ENCODE data around the gene PBX4. TPM values are rescaled to one million over a fixed set of nuclear protein-coding genes. Genes with fewer than 3 reads are reported as not detected.
A peak's percentile ranks its signal among the peaks of the same experiment; 100 is the strongest.

Gene PBX4
- total and polyA plus RNA-seq, 2 of the 8 experiments (the other 6 are each of a cell fraction or from before 2014, with no cell fraction given), result 3.4 to 3.8 TPM

DNA sequence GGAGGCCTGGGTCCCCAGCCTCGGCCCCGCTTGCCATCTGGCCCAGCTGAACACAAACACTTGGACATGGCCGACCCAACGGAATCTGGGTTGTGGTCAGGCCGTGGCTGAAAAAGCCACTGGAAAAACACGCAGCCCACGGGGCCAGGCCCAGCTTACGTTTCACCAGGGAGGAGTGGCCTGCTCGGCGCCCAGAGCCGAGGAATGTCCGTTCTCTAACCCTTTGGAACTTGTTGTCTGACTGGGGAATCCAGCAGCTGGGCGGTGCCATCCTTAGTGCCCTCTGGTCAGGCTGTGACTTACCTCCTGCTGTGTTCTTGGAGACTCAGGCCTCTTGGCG lies 66.7 kb downstream of the PBX4 start:
- Histone ChIP-seq H2AFZ (ENCODE audit: low read length) (no peak overlapping the region), H3K79me1 (ENCODE audit: low read depth, low read length) (0 out of 2 replicates have a peak, but pooled peaks cover 2% of the 10 kb centered on the region), H3K23ac (ENCODE audit: insufficient read length) (no peak overlapping the region), H3K27ac (ENCODE audit: low read depth, low read length) (no peak overlapping the region), H3K9me3 (ENCODE audit: insufficient read depth in 2 of 2, low read depth in 1 of 2, low read length in 1 of 2) (no peaks in the 10 kb centered on the region), H3K9ac (replicated peaks in 1 of 4; ENCODE audit: extremely low read depth in 1 of 4, low read depth in 3 of 4, low read length in 3 of 4) (no peak overlapping the region), H4K8ac (ENCODE audit: extremely low read depth, insufficient read depth, low read length) (peak overlapping the region; percentile 43), H3K4me1 (replicated peaks in 1 of 4; ENCODE audit: control insufficient read depth in 3 of 4, insufficient read depth in 4 of 4, low read length in 3 of 4) (no peaks in the 10 kb centered on the region; a peak in 3 of 7 replicates), H3K56ac (replicated peaks; ENCODE audit: insufficient read length, low read depth, low read length) (no peak overlapping the region), H2BK20ac (ENCODE audit: low read length) (no peak overlapping the region), H2BK120ac (replicated peaks; ENCODE audit: low read depth, low read length) (no peak overlapping the region), H3K18ac (ENCODE audit: extremely low read depth, low read length) (no peak overlapping the region), H2BK12ac (ENCODE audit: low read depth, low read length) (no peak overlapping the region), H3K27me3 (replicated peaks in 1 of 4; ENCODE audit: control insufficient read depth in 3 of 4, extremely low read depth in 1 of 4, insufficient read depth in 3 of 4, low read length in 3 of 4) (no peaks in the 10 kb centered on the region; a peak in 1 of 7 replicates), H4K5ac (ENCODE audit: insufficient read length, low read depth, low read length) (no peak overlapping the region), H3K23me2 (ENCODE audit: low read depth, low read length) (no peaks in the 10 kb centered on the region), H2BK5ac (ENCODE audit: low read depth, low read length) (no peak overlapping the region), H4K20me1 (replicated peaks in 1 of 2; ENCODE audit: control insufficient read depth in 1 of 2, insufficient read depth in 2 of 2, low read length in 2 of 2) (no peaks in the 10 kb centered on the region), H3K36me3 (ENCODE audit: control insufficient read depth in 2 of 4, insufficient read depth in 4 of 4, low read length in 3 of 4) (no peaks in the 10 kb centered on the region), H3K4ac (replicated peaks; ENCODE audit: insufficient read length, low read depth, low read length) (no peak overlapping the region), H2BK15ac (ENCODE audit: low read length) (no peak overlapping the region), H3K79me2 (ENCODE audit: control insufficient read depth in 1 of 2, insufficient read depth in 2 of 2, low read length in 2 of 2) (no peaks in the 10 kb centered on the region), H3K4me3 (ENCODE audit: extremely low read depth in 1 of 4, insufficient read depth in 2 of 4, low read depth in 3 of 4, low read length in 4 of 4) (no peak overlapping the region), H4K91ac (replicated peaks; ENCODE audit: insufficient read length, low read length) (no peak overlapping the region), H3K4me2 (ENCODE audit: insufficient read depth in 1 of 2, low read depth in 2 of 2, low read length in 2 of 2) (no peak overlapping the region), H3K14ac (ENCODE audit: insufficient read length) (no peak overlapping the region), H2AK5ac (ENCODE audit: low read depth, low read length) (no peak overlapping the region)
- WGBS, 2 experiments (ENCODE audit: extremely low coverage in 1 of 2, insufficient coverage in 1 of 2, insufficient read length in 1 of 2, insufficient replicate concordance in 2 of 2, low coverage in 1 of 2, low lambda C conversion rate in 2 of 2, missing lambda C conversion rate in 1 of 2), result 86% methylated on average over 14 of the region's 14 CpGs; no CpG with 5 or more reads in 1 of the 2 experiments
- TF ChIP-seq CTBP2 (IDR thresholded peaks at IDR 0.05; ENCODE audit: borderline replicate concordance, insufficient read depth, insufficient read length, low read length) (no peak), CEBPB (IDR thresholded peaks at IDR 0.05; ENCODE audit: low read depth, low read length) (no peak), SRF (IDR thresholded peaks at IDR 0.05; ENCODE audit: low read depth, low read length) (no peak), FOSL1 (IDR thresholded peaks at IDR 0.05; ENCODE audit: insufficient read depth, low read depth, low read length) (no peak), BACH1 (IDR thresholded peaks at IDR 0.05; ENCODE audit: low read length) (no peak), EP300 (IDR thresholded peaks at IDR 0.05; ENCODE audit: borderline replicate concordance in 1 of 2, low read depth in 2 of 2, low read length in 2 of 2) (no peak), POLR2AphosphoS5 (IDR thresholded peaks at IDR 0.05; ENCODE audit: low read depth, low read length) (no peak), JUN (IDR thresholded peaks at IDR 0.05; ENCODE audit: low read depth, low read length) (no peak), GTF2F1 (IDR thresholded peaks at IDR 0.05; ENCODE audit: borderline replicate concordance, low read depth, low read length) (no peak), TBP (IDR thresholded peaks at IDR 0.05; ENCODE audit: low read depth, low read length) (no peak), BRCA1 (IDR thresholded peaks at IDR 0.05; ENCODE audit: low read depth, low read length) (no peak), SP1 (IDR thresholded peaks at IDR 0.05; ENCODE audit: low read depth, low read length) (no peak)
- TF ChIP-seq, protein P1, sequence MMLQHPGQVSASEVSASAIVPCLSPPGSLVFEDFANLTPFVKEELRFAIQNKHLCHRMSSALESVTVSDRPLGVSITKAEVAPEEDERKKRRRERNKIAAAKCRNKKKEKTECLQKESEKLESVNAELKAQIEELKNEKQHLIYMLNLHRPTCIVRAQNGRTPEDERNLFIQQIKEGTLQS (IDR thresholded peaks at IDR 0.05; ENCODE audit: insufficient read depth, low read depth, low read length), result no peak
- TF ChIP-seq, protein P2, sequence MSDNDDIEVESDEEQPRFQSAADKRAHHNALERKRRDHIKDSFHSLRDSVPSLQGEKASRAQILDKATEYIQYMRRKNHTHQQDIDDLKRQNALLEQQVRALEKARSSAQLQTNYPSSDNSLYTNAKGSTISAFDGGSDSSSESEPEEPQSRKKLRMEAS (IDR thresholded peaks at IDR 0.05), result no peak
- POLR2A ChIA-PET (ENCODE audit: partially characterized antibody), result interaction anchor here (1.0 to 2.2 kb wide), 8 partner anchors 9 to 181 kb away, joined by 3 to 11 read pairs (median 4); partner anchors contain the start of genes YJEFN3 and ZNF14
- FAIRE-seq (no peak), DNase-seq (ENCODE audit: low read depth in 1 of 2, low spot score in 2 of 2) (no peak)
- CTCF ChIA-PET (ENCODE audit: partially characterized antibody), result interaction anchor here (0.6 to 15.7 kb wide), 14 partner anchors 8 to 145 kb away, joined by 3 to 223 read pairs (median 14); partner anchors contain the start of genes CILP2, GMIP and YJEFN3
